Upper lobe of right lung (tissue), 1 donor: Measurements from ENCODE around the gene CHODL. TPM values are rescaled to one million over a fixed set of nuclear protein-coding genes. Genes with fewer than 3 reads are reported as not detected.

Source experiments
- ATAC-seq: fragments of 200-7000 bp; cut with Tn5 transposase; one replicate; pipeline ENCODE4 v1.9.1; 2020; ENCODE audit warnings: mild to moderate bottlenecking, moderate library complexity
- DNase-seq: peaks from one replicate; pipeline ENCODE4 v3.0.0-alpha.2; 2020
- H3K27ac ChIP-seq: fragments of 200-600 bp; one replicate; pipeline ENCODE4 v1.8.0; 2022
- H3K27me3 ChIP-seq: fragments of 200-600 bp; one replicate; pipeline ENCODE4 v1.8.0; 2022; ENCODE audit warnings: mild to moderate bottlenecking
- H3K36me3 ChIP-seq: fragments of 200-600 bp; one replicate; pipeline ENCODE4 v1.8.0; 2022
- H3K4me1 ChIP-seq: fragments of 200-600 bp; one replicate; pipeline ENCODE4 v1.8.0; 2022
- H3K4me3 ChIP-seq: fragments of 200-600 bp; one replicate; pipeline ENCODE4 v1.8.0; 2022; ENCODE audit warnings: mild to moderate bottlenecking
- H3K9me3 ChIP-seq: fragments of 200-600 bp; one replicate; pipeline ENCODE4 v1.8.0; 2022
- CTCF ChIP-seq: fragments of 200-600 bp; IDR thresholded peaks from one replicate; pipeline ENCODE4 v1.8.0; 2022; ENCODE audit warnings: antibody characterized with exemption
- intact Hi-C: fragments of 100-400 bp; cut with DNase I; formaldehyde crosslinking; loops from one replicate; pipeline ENCODE4 v1.11.0; 2022
- long read RNA-seq: library from polyadenylated mRNA; unstranded; transcript quantifications from one replicate; pipeline ENCODE4 v2.0.0, GENCODE V29; 2021
- total RNA-seq: library from RNA; stranded (reverse); fragmentation: NEBNext Ultra II Directional; extraction: Animal tissue kit (Norgen Biotek cat#: 25700); gene quantifications from one replicate; pipeline ENCODE4 v1.2.1, GENCODE V29; 2021
- donor health status: DM: no; HTN: yes; CAD: no; lungs with severe emphysema.

CHODL gene
- total RNA-seq: 0.26 TPM
- long read RNA-seq, partial matches to known transcripts: 1 of 1 reads
- long read RNA-seq, other reads (novel, unspliced or antisense): 0 of 1 reads

DNA sequence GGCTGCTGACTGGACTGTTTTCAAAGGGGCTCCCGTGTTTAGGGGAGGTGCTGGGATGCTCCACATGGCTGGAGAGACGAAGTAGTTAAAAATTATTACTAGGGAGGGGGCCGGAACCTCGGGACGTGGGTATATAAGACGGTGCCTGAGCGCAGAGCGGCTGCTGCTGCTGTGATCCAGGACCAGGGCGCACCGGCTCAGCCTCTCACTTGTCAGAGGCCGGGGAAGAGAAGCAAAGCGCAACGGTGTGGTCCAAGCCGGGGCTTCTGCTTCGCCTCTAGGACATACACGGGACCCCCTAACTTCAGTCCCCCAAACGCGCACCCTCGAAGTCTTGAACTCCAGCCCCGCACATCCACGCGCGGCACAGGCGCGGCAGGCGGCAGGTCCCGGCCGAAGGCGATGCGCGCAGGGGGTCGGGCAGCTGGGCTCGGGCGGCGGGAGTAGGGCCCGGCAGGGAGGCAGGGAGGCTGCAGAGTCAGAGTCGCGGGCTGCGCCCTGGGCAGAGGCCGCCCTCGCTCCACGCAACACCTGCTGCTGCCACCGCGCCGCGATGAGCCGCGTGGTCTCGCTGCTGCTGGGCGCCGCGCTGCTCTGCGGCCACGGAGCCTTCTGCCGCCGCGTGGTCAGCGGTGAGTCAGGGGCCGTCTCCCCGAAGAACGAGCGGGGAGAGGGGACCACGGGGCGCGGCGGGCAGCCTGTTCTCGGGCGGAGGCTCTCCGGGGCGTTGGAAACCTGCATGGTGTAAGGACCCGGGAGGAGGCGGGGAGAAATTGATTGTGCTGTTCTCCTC lies at the start of gene CHODL:
CHODL (plus strand) TSS at position 163 of the 793 bp plus-strand sequence; CDS start at position 554, 391 bp downstream.
- TF ChIP-seq CTCF: no peak
- intact Hi-C loops: no loop called here

GRCh38 chr21:18204931-18205330 lies 39.7 kb upstream of the CHODL start:
- intact Hi-C loops: no loop called here
- Histone ChIP-seq H3K9me3 (no peaks in the 10 kb centered on the region), H3K27me3 (no peaks in the 10 kb centered on the region), H3K27ac (no peak overlapping the region), H3K36me3 (no peaks in the 10 kb centered on the region), H3K4me3 (no peak overlapping the region), H3K4me1 (no peaks in the 10 kb centered on the region)
- no peak for TF ChIP-seq CTCF
- ATAC-seq: no peak
- no peak for DNase-seq

More for the DNA sequence above, at the start of gene CHODL:
- Histone ChIP-seq H3K4me1 (no peaks in the 10 kb centered on the region), H3K27ac (no peak within 1 kb of the TSS), H3K4me3 (peak within 1 kb of the TSS; percentile 39), H3K9me3 (no peaks in the 10 kb centered on the region), H3K36me3 (no peaks in the 10 kb centered on the region), H3K27me3 (peaks cover 28% of the 10 kb centered on the region)
- ATAC-seq: peak; percentile 59
- peak; percentile 63 for DNase-seq

- no peaks in the 10 kb centered on the region for H3K4me1 ChIP-seq
- no peaks in the 10 kb centered on the region for H3K9me3 ChIP-seq
- intact Hi-C loops: no loop called here
- TF ChIP-seq CTCF: no peak
- no peak overlapping the region for H3K27ac ChIP-seq
- H3K36me3 ChIP-seq: no peaks in the 10 kb centered on the region
- no peak for DNase-seq
- H3K4me3 ChIP-seq: no peak overlapping the region
- no peak for ATAC-seq
- no peaks in the 10 kb centered on the region for H3K27me3 ChIP-seq
Measured at GRCh38 chr21:18218331-18218730, 26.3 kb upstream of the CHODL start.

- Histone ChIP-seq H3K36me3 (no peaks in the 10 kb centered on the region), H3K4me3 (no peak overlapping the region), H3K4me1 (no peaks in the 10 kb centered on the region), H3K27ac (no peak overlapping the region), H3K27me3 (no peaks in the 10 kb centered on the region), H3K9me3 (no peaks in the 10 kb centered on the region)
- ATAC-seq (no peak), DNase-seq (no peak)
- no peak for TF ChIP-seq CTCF
- intact Hi-C loops: no loop called here
Measured at GRCh38 chr21:18220498-18220897, 24.1 kb upstream of the CHODL start.

GRCh38 chr21:18222346-18222745 lies 22.3 kb upstream of the CHODL start:
- no peaks in the 10 kb centered on the region for H3K27me3 ChIP-seq
- ATAC-seq (no peak), DNase-seq (no peak)
- no peaks in the 10 kb centered on the region for H3K36me3 ChIP-seq
- no peaks in the 10 kb centered on the region for H3K4me1 ChIP-seq
- intact Hi-C loops: no loop called here
- H3K4me3 ChIP-seq: no peak overlapping the region
- no peak for TF ChIP-seq CTCF
- H3K27ac ChIP-seq: no peak overlapping the region
- H3K9me3 ChIP-seq: no peaks in the 10 kb centered on the region
